Endometrium (tissue), 2 donors: ENCODE measurements around the gene COL4A2.
"Not testable (repeated sequence)": the region's sequence is repeated elsewhere in the genome, so short reads cannot be mapped to it uniquely, and the experiment has no call there.

Experiments used
- FAIRE-seq: peaks from 2 replicates; lab custom pipeline; 2012; peaks lifted over from hg19 to GRCh38; lab: Jason Lieb, UNC
- donor health status: control.
- donor health status: control.

The COL4A2 gene

DNA sequence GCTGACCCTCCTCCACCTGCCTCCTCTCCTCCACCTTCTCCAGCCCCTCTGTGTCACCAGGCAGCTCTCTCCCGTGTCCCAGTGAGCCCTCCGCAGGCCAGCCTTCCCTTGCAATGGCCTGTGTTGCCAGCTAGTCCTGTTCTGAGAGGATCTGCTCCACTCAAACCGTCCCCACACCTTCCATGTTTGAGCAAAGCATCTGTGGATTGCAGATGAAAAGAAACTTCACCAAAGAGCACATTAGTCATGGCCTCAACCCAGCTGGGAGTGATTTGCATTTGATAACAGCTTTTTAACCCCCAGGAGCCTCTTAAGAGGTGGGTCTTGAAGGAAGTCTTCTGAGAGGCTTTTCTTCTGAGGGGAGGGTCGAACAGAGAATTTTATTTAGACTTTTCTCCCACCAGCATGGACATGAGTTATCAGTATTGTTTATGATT lies 72.8 kb downstream of the COL4A2 start:
- no peak for FAIRE-seq

DNA sequence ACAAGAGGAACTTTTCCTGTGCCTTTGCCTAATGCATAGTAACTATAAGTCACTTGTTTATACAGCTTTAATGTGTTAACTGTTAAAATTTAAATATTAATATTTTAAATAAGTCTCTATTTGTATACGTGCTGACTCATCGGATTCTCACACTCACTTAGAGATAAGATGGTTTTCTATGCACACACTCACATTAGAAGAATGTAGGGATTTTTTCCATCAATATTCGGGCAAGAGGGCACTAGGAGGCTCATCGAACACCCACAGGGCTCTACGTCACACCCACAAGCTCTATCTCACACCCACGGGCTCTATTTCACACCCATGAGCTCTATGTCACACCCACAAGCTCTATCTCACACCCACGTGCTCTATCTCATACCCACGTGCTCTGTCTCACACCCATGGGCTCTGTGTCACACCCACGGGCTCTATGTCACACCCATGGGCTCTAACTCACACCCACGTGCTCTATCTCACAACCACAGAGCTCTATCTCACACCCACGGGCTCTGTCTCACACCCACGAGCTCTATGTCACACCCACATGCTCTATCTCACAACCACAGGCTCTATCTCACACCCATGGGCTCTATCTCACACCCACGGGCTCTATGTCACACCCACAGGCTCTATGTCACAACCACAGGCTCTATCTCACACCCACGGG lies 73.4 kb downstream of the COL4A2 start:
- no peak for FAIRE-seq

DNA sequence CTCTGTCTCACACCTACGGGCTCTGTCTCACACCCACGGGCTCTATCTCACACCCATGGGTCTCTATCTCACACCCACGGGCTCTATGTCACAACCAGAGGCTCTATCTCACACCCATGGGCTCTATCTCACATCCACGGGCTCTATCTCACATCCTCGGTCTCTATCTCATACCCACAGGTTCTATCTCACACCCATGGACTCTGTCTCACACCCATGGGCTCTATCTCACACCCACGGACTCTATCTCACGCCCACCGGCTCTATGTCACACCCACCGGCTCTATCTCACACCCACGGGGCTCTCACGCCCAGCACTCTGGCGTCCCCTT lies 73.9 kb downstream of the COL4A2 start:
- no peak for FAIRE-seq

GRCh38 chr13:110382229-110382628 lies 75.1 kb downstream of the COL4A2 start:
- FAIRE-seq = no peak

GRCh38 chr13:110382830-110383229 lies 75.7 kb downstream of the COL4A2 start:
- no peak for FAIRE-seq

DNA sequence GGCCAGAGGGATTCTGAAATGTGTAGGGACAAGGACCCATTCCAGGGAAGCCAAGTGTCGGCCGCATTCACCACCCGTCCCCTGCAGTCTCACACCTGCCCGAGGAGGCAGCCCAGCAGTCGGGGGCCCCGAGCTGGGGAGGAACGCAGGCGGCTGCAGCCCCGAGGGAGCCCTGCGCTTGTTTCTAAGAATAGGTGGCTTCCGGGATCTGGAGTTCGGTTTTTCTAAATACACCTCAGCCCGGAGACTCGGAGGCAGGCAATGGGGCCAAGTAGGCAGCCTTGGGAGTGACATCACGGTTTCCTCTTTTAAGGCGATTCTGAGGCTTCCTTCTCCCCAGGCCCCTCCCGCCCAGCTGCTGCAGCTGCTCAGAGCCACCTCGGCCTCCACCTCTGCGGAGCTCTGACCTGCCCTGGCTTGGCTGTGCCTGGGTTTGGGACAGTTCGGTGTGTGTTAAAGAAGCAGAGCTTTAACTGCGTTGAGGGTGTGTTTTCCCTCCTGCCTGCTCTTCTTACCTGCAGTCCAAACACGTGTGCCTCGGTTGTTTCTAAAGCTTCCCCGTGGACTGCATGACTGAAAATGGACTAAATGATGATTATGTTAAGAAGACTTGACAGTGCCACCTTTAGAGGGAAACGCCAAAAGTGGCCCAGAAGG lies 80.5 kb downstream of the COL4A2 start:
- no peak for FAIRE-seq

- peak; percentile 26 for FAIRE-seq
These were observed 81.2 kb downstream of the COL4A2 start for GRCh38 chr13:110388108-110388943.

GRCh38 chr13:110390567-110390966 lies 83.5 kb downstream of the COL4A2 start:
- no peak for FAIRE-seq

- FAIRE-seq = no peak
These were observed 84.2 kb downstream of the COL4A2 start for GRCh38 chr13:110391273-110391672.

DNA sequence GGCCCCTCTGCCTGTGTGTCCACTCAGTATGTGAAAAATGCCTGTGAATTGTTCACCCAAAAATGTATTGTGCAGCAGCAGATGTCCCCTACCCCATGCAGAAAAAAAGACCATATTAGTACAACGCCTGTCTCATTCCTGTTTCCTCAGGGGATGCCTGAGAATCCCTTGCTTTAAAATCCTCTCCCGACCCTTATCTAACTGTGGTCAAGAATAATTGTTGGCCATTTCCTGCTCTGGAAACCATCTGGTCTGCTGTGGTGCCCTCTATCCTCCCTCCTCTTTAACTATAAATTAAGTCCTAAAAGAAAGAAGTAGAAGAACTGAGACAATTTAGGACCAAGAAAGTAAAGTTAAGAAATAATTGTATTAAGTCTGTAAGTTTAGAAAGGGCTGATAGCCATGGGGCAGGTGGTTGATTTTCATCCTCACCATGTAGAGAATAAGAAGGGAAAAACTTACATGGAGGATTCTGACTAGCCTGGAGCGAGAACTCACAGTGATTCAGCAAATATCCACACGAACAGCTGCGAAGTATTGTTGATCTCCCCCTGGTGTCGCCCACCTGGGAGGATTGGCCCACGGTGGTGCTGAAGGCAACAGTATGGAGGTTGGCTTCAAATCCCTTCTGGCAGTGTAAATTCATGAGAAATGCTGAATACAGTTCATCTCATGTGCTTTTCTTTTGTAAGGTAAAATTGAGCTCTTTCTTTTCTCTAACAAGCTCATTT lies 85.6 kb downstream of the COL4A2 start:
- FAIRE-seq = peak; percentile 51

GRCh38 chr13:110393761-110394160 lies 86.7 kb downstream of the COL4A2 start:
- no peak for FAIRE-seq

DNA sequence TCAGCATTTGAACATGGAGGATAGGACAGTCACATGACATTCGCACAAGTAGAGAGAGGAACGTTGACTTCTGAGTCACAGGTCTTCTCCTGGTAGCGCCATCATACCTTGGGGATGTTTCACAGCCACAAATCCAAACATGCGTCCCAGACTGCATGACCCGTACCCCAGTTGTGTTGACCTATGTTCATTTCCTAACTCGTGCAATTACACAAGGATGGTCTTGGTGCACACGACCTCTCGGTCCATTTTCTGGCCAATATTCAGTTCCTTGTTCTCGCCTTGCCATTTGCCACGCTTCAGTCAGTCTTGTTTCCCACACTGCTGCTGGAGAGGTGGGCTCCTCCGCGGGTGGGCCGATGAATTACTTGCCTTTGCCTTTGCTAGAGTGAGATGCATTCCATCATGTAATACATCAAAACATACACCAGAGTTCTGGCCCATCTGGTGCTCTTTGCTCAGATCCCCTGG lies 87.3 kb downstream of the COL4A2 start:
- FAIRE-seq = no peak

DNA sequence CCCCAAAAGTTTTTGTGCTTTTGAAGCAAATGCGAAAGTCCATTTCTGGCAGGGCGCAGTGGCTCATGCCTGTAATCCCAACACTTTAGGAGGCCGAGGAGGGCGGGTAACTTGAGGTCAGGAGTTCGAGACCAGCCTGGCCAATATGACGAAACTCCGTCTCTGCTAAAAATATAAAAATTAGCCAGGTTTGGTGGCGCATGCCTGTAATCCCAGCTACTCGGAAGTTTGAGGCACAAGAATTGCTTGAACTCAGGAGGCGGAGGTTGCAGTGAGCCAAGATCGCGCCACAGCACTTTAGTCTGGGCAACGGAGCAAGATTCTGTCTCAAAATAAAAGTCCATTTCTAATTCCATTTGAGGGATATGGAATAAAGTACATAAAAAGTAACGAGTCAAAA lies 88.5 kb downstream of the COL4A2 start:
- FAIRE-seq = not testable (repeated sequence)

- no peak for FAIRE-seq
These were observed 89.4 kb downstream of the COL4A2 start for GRCh38 chr13:110396476-110396875.

- peak; percentile 83 for FAIRE-seq
These were observed 89.9 kb downstream of the COL4A2 start for GRCh38 chr13:110396913-110397381.

- FAIRE-seq = no peak
These were observed 90.5 kb downstream of the COL4A2 start for GRCh38 chr13:110397436-110398115.

GRCh38 chr13:110398564-110399507 lies 91.8 kb downstream of the COL4A2 start:
- no peak for FAIRE-seq

DNA sequence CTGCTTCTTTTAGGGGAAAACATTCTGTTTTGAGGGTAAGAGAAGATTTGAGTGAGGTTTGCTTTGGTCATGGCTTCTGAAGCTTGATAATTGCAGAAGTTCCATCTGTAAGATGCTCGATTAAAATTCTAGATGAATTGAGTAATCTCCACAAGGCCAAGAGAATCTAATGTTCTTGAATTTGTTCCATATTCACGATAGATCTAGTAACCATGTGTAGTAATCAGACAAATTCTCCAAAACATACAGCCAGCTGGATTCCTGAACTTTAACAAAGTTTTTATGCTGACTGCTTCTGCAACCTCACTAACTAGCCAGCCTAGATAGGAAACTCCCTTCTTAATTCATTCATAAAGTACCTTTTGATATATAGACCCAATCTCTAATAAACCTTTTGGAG lies 92.7 kb downstream of the COL4A2 start:
- FAIRE-seq = no peak

DNA sequence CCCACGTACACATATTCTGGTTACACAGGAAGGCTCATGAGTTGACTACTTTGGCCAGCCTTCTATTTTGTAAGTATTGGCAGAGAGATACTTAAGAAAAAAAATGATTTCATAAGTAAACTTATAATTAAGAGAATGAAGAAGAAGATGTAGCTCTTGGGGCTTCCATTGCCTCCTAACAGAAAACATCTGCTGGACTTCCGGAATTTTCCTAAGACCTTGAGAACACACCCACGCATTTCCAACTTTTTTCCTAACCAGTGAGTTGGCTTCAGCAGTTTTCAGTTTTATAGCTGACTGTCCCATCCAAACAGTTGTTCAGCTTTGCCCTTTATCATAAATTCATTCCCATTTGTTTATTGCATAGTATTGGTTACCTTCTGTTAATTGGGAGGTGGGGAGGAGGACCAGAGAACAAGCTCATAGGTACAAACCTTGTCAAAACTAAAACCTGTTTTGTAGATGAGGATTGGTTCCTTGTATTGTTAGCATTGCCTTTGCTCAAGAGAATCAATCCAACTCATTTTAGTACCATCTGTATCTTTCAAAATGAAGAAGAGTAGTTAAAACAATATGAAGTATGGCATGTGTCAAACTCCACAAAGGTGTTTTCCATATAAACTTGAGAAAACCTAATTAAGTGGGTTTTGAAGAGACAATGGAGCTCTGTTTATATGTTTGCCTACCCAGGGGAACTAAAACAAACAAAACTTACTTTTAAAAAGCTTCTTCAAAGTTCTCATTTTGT lies 93.9 kb downstream of the COL4A2 start:
- peak; percentile 92 for FAIRE-seq
